SU-DHL-6 (cell line): ENCODE measurements around the gene RAB22A.
"Not testable (repeated sequence)": the region's sequence is repeated elsewhere in the genome, so short reads cannot be mapped to it uniquely, and the experiment has no call there.

Experiments
- H2AFZ ChIP-seq: fragments of 200-600 bp; sonication (generic); 2 replicates; pipeline ENCODE4 v1.6.1; 2014; ENCODE audit warnings: low read depth, mild to moderate bottlenecking, moderate library complexity, mixed read lengths, antibody characterized with exemption, low read length; ENCODE audit not compliant: severe bottlenecking
- H3F3A ChIP-seq: fragments of 200-600 bp; shearing (Covaris generic); 2 replicates; pipeline ENCODE4 v1.6.0; 2016; ENCODE audit warnings: antibody characterized with exemption, mild to moderate bottlenecking; ENCODE audit not compliant: insufficient read depth
- H3K27ac ChIP-seq: fragments of 200-600 bp; sonication (generic); 2 replicates; pipeline ENCODE4 v1.5.1; 2016; ENCODE audit warnings: low read depth, mild to moderate bottlenecking, low read length, moderate library complexity, mixed read lengths
- H3K27me3 ChIP-seq: fragments of 200-600 bp; sonication (generic), shearing (Covaris generic); 2 replicates; pipeline ENCODE4 v1.6.0; 2014; ENCODE audit warnings: mild to moderate bottlenecking, low read length
- H3K36me3 ChIP-seq: fragments of 200-600 bp; sonication (generic); 2 replicates; pipeline ENCODE4 v1.6.1; 2014; ENCODE audit warnings: mild to moderate bottlenecking, low read length, mixed read lengths
- H3K4me2 ChIP-seq: fragments of 300-600, 200-600 bp; shearing (Covaris generic), sonication (generic); 2 replicates; pipeline ENCODE4 v1.6.0; 2014; ENCODE audit warnings: low read length, low read depth, mild to moderate bottlenecking; ENCODE audit not compliant: poor library complexity, severe bottlenecking
- H3K4me3 ChIP-seq: fragments of 200-600 bp; sonication (generic); 2 replicates; pipeline ENCODE4 v1.5.1; 2014; ENCODE audit warnings: antibody characterized with exemption, low read length, mild to moderate bottlenecking, mixed read lengths; ENCODE audit not compliant: insufficient read depth, poor library complexity, severe bottlenecking
- H3K79me2 ChIP-seq: fragments of 200-600 bp; sonication (generic); 2 replicates; pipeline ENCODE4 v1.6.1; 2014; ENCODE audit warnings: mild to moderate bottlenecking, low read length, moderate library complexity; ENCODE audit not compliant: insufficient read depth
- H3K9ac ChIP-seq: fragments of 200-600 bp; sonication (generic); 2 replicates; pipeline ENCODE4 v1.7.0; 2014; ENCODE audit warnings: mild to moderate bottlenecking, low read length
- H3K9me2 ChIP-seq: fragments of 200-600 bp; sonication (generic); replicated peaks from 2 replicates; pipeline ENCODE4 v1.6.1; 2014; ENCODE audit warnings: low read length; ENCODE audit not compliant: insufficient read depth
- H3K9me3 ChIP-seq: fragments of 200-600 bp; sonication (generic); 2 replicates; pipeline ENCODE4 v1.6.1; 2014; ENCODE audit warnings: low read length, mixed read lengths; ENCODE audit not compliant: insufficient read depth
- H4K20me1 ChIP-seq: fragments of 200-600 bp; sonication (generic); 2 replicates; pipeline ENCODE4 v1.6.1; 2014; ENCODE audit warnings: low read depth, mild to moderate bottlenecking, antibody characterized with exemption, low read length, moderate library complexity, mixed read lengths
- EZH2phosphoT487 ChIP-seq: fragments of 200-600 bp; sonication (generic), shearing (Covaris generic); conservative IDR thresholded peaks from 2 replicates; pipeline ENCODE4 v1.6.1; 2018; ENCODE audit warnings: mild to moderate bottlenecking, antibody characterized with exemption, low read length, moderate library complexity, mixed read lengths
- TF ChIP-seq, protein P1 (sequence below): fragments of 200-600 bp; sonication (generic); IDR thresholded peaks from one replicate; pipeline ENCODE4 v1.5.1; 2017; ENCODE audit warnings: antibody characterized with exemption, mild to moderate bottlenecking, low read length, moderate library complexity; ENCODE audit not compliant: insufficient read depth, poor library complexity, severe bottlenecking

RAB22A gene

DNA sequence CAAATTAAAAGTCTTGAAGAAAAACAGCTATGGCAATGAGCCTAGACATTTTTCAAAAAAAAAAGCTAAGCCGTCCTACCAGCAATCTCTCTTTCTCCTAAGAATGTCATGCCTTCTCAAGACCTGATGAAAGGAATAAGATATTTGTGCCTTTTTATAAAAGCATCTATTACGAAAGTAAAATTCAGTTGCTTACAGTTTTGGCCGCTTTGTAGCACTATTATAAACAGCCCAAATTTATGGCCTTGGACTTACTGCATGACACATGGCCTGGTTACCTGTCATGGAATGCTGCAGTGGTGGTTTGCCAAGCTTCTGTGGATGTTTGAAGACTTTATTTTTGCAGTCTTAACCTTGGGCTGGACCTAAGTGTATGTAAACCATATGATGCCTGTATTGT, 57.4 kb downstream of the RAB22A start:
- Histone ChIP-seq H2AFZ (no peak overlapping the region), H3F3A (no peaks in the 10 kb centered on the region), H3K9me2 (no peaks in the 10 kb centered on the region), H3K79me2 (no peaks in the 10 kb centered on the region), H3K9ac (no peak overlapping the region), H3K27ac (no peak overlapping the region), H3K9me3 (no peaks in the 10 kb centered on the region), H4K20me1 (no peaks in the 10 kb centered on the region), H3K27me3 (no peaks in the 10 kb centered on the region), H3K36me3 (no peaks in the 10 kb centered on the region), H3K4me2 (no peak overlapping the region), H3K4me3 (no peak overlapping the region)
- no peak for TF ChIP-seq EZH2phosphoT487
- TF ChIP-seq, protein P1, sequence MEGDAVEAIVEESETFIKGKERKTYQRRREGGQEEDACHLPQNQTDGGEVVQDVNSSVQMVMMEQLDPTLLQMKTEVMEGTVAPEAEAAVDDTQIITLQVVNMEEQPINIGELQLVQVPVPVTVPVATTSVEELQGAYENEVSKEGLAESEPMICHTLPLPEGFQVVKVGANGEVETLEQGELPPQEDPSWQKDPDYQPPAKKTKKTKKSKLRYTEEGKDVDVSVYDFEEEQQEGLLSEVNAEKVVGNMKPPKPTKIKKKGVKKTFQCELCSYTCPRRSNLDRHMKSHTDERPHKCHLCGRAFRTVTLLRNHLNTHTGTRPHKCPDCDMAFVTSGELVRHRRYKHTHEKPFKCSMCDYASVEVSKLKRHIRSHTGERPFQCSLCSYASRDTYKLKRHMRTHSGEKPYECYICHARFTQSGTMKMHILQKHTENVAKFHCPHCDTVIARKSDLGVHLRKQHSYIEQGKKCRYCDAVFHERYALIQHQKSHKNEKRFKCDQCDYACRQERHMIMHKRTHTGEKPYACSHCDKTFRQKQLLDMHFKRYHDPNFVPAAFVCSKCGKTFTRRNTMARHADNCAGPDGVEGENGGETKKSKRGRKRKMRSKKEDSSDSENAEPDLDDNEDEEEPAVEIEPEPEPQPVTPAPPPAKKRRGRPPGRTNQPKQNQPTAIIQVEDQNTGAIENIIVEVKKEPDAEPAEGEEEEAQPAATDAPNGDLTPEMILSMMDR: no peak

DNA sequence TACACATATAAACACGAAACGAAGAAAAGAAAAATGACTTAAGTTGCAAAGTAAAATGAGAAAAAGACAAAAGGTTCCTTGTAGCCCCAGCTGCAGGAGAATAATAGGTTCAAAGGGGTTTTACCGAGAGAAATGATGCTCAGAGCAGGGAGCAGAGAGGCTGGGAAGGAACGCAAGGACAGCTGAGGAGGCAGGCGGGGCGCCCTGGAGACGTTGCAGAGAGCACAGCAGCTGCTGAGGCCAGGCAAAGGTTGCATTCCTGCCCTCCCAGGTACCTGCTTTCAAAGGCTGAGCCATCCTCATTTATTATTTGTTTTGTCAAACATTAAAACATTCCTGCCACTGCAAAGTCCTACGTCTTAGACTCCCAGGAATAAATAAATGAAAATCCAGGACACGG, 63.3 kb downstream of the RAB22A start:
- H3K27ac ChIP-seq: no peak overlapping the region
- no peaks in the 10 kb centered on the region for H3K9me2 ChIP-seq
- H3K9me3 ChIP-seq: no peaks in the 10 kb centered on the region
- H3K36me3 ChIP-seq: no peaks in the 10 kb centered on the region
- no peaks in the 10 kb centered on the region for H3K79me2 ChIP-seq
- no peak overlapping the region for H2AFZ ChIP-seq
- no peak overlapping the region for H3K4me2 ChIP-seq
- H3F3A ChIP-seq: no peaks in the 10 kb centered on the region
- no peak overlapping the region for H3K4me3 ChIP-seq
- no peaks in the 10 kb centered on the region for H4K20me1 ChIP-seq
- H3K27me3 ChIP-seq: no peaks in the 10 kb centered on the region
- H3K9ac ChIP-seq: no peak overlapping the region
- TF ChIP-seq, protein P1: no peak
- TF ChIP-seq EZH2phosphoT487: no peak

- H3K27me3 ChIP-seq, H3K9me3 ChIP-seq, H3K4me2 ChIP-seq, H3K27ac ChIP-seq, H3K4me3 ChIP-seq, H3K9me2 ChIP-seq, H2AFZ ChIP-seq, H3K79me2 ChIP-seq, H3F3A ChIP-seq, H3K36me3 ChIP-seq, H4K20me1 ChIP-seq, H3K9ac ChIP-seq: not testable (repeated sequence)
These were observed 63.8 kb downstream of the RAB22A start for GRCh38 chr20:58373296-58373695.

DNA sequence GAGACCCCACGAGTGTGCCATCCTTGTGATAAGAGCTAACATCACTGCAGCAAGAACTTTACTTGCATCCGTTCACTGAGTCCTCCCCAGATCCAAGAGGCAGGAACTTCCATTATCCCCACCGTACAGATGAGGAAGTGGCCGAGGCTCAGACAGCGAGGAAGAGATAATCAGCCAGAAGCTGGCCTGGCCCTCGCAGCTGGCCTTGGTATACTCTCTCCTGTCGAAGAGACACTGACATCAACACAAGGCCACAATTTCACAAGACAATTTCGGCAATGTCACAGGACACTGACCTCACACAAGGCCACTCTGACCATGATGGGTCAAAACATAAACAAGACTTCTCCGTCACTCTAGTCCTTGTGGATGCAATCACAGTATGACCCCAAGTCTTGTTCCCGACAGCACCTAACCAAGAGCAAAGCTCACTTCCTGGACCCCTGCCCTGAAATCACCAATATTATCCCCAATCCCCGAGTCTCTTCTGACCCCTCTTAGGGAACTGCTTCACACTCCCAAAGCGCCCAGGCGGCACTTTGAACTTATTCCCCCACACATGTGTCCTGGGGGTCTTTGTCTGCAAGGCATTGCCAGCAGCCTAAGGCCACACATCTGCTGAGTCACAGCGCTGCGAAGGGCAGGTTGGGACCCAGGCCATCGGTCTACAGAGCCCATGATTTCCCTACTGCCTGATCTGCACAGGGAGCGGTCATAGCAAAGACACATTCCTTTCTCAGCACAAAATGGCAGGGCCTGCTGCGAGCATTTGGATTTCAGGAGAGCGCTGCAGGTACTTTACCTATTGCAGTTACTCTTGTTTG, 64.7 kb downstream of the RAB22A start:
- Histone ChIP-seq H3K79me2 (no peaks in the 10 kb centered on the region), H3K9me2 (no peaks in the 10 kb centered on the region), H3K4me2 (no peak overlapping the region), H2AFZ (no peak overlapping the region), H3K9ac (no peak overlapping the region), H3K36me3 (no peaks in the 10 kb centered on the region), H4K20me1 (no peaks in the 10 kb centered on the region), H3F3A (no peaks in the 10 kb centered on the region), H3K4me3 (no peak overlapping the region), H3K9me3 (no peaks in the 10 kb centered on the region), H3K27me3 (no peaks in the 10 kb centered on the region), H3K27ac (no peak overlapping the region)
- TF ChIP-seq EZH2phosphoT487: no peak
- TF ChIP-seq, protein P1: no peak
